Esophagus mucosa (tissue), 1 donor: ENCODE results near the gene RBM5. TPM values are rescaled to one million over a fixed set of nuclear protein-coding genes. Genes with fewer than 3 reads are reported as not detected.

Source experiments
- ATAC-seq: fragments of 200-7000 bp; cut with Tn5 transposase; one replicate; pipeline ENCODE4 v1.9.1; 2020
- total RNA-seq: library from RNA; stranded (reverse); gene quantifications from one replicate; pipeline ENCODE4 v1.2.4, GENCODE V29; 2023
- donor health status: DM: yes; HTN: yes; CAD: no.

The RBM5 gene
- total RNA-seq, 1 donor from 2014 or later = 59.5 TPM

DNA sequence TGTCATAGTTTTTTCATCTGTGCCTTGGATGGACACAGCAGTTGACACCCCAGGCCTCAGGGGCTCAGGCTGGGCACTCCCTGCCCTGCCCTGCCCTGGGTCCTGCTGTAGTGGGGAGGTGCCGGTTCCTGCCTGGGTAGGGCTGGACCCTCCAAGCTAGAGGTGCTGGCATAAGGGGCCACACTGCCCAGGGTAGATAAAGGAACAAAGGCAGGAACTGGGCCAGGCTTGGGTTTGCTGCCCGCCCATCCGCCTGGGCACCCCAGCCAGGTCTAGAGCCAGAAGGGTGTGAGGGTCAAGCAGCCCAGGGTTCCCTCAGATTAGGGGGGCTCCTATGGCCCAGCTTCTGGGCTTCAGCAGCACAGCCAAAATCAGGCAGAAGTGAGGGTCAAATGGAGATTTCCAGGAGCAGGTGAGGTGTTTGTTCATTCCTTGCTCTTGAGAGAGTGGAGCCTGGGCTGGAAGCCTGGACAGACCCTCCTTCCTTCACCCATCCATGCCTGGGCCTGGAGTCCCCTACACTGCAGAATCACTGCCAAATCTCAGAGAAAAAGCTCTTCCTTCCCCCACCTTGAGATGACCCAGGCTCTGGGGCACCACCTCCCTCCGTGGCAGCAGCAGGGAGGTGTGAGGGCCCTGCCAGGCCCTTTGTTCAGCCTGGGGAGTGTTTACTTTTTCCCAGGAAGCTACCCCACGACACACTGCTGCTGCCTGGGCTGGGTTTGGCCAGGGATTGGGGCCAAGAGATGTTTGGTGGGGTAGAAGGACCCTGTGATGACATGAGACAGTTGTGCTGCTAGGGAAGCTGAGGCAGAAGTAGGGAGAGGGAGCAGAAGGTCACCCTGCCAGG, 73.5 kb downstream of the RBM5 start:
- no peak for ATAC-seq

DNA sequence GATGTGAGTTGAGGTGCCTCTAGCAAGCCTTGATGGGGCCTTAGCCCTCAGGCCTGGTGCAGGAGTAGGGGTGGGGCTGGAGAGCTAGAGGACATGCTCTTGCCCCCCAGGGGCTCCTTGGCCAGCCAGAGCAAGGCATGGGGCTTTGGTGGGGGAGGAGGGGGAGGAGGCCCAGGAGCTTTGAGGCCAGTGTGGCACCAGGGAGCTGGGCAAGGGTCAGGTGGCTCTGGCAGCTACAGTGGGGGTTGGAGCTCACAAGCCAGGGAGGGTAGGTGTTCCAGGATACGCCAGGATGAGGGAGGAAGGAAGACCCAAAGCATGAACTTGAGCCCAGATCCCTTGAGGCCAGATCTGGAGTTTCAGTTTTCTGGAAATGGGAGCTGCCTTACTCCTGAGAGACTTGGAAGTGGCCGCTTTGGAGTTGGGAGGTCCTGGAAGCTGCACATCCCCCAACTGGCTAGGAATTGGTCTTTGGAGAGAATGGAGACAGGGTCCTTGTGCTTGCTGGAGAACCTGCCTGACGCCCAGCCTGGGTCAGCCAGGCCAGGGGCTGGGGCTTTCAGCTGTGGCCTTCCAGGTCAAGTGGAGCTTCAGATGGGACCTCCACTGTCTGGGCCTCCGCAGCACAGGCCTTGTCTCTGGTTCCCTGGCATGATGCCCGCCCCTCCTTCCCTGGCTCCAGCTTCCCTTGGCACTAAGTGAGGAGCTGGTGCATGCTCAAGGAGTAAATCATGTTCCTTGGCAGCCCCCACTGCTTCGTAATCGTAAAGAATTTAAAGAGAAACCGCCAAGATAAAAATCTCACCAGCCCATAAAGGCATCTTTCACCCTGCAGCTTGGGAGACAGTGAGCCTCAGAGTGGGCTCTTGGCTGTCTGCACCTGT, 75.1 kb downstream of the RBM5 start:
- ATAC-seq = peak; percentile 26

DNA sequence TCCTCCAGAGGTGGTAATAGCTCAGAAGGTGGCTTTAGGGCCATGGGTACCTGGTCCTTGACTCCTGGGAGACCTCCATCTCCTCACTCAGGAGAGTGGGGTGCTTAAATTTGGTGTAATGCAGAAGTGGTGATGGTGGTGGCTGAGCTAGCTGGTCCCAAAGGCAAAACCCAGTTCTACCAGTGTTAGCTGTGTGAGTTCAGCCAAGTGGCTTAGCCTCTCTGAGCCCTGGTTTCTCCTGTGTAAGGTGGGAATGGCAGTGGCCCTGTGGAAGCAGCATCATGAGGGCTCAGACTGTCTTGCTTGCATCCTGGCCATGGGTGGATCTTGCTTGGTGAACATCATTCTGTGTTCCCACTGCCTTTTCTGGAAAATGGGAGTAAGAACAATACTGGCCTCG, 75.8 kb downstream of the RBM5 start:
- ATAC-seq = no peak

GRCh38 chr3:50164984-50165909, 76.5 kb downstream of the RBM5 start:
- no peak for ATAC-seq

DNA sequence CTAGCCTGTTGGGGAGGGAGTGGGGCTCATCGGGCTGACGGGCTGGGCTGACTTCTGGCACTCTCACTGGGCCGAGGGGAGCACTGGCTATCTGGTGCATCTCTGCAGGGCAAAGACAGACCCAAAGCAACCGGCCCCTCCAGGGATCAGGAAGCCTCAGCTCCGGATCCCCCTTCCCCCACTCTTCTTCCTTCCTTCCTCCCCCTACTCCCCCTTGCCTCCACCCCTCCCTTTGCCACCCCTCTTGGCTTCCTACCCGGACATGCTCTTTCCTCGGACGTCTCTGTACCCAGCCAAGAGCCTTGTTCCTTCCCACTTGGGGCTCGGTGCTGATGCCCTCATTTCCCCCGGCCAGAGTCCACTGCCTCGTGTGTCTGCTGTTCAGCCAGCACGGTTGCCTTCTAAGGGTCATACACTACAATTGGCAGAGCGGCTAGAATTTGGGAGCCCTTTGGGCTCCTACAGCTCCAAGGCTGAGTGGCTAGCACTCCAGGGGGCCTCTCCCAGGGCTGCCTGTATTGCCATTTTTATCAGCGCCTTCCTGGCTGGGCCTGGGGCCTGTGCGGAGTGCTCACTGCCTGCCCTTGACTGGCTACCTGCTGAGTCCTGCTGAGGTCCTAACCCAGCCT, 77.3 kb downstream of the RBM5 start:
- ATAC-seq = no peak

DNA sequence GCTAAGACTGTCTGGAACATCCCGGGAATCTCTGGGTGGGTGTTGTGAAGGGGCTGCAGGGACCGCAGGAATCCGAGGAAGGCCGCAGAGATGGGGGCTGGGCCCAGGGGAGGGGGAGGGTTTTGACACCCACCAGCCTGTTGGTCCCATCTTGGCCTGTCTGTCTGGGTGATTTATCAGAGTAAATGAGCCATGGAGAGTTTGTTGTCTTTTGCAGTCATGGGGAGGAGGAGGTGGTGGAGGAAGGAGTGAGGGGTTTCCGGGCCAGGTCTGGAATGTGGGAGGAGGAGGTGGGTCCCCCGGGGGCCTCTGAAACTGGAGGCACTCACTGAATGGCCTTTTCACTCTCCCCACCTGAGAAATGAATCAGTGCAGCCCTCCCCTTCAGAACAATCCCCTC, 77.9 kb downstream of the RBM5 start:
- no peak for ATAC-seq

- ATAC-seq = peak; percentile 73
Measured at GRCh38 chr3:50167069-50167840, 78.5 kb downstream of the RBM5 start.

DNA sequence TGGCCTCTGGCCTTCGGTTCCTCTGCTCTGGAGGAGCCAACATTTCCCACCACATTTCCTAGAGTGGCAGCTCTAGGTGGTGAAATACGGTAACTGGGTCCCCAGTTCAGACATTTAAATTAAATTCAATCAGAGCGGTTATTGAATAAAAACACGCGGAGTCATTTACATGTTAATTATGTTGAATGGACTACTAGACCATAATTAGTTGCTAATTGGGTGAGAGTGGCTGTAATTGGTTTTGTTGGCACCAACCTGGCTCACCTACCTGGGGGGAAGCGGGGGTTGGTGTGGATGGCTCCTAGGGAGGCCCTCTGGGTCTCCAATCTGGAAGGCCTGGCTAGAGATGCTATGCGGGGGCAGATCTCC, 79.1 kb downstream of the RBM5 start:
- ATAC-seq = no peak

DNA sequence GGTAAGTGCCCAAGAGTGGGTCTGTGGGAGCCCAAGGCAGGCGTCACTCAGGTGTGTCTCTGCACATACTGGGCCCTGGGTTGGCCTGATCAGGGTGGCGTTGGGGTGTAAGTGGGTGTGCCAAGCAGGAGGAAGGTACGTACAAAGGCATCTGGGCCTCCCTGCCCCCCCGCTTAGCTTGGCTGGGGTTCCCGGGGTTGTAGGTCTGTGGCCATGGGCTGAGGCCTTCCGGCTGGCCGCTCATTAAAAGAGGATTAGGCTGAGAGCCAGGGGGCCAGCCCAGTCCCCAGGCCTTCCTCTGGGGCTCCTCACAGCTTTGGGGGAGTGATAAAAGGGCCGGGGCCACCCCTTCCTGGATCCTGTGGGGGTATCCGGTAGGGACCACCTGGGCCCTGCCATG, 79.7 kb downstream of the RBM5 start:
- ATAC-seq = no peak

Other genes starting within 250 kb of the RBM5 start
- 5.5 TPM for gene TRAIP, start 232.4 kb upstream of the RBM5 start, total RNA-seq
- not detected for gene CAMKV, start 219.0 kb upstream of the RBM5 start, total RNA-seq
- 14.1 TPM for gene MST1R, start 185.0 kb upstream of the RBM5 start, total RNA-seq
- 8.5 TPM for gene MON1A, start 159.1 kb upstream of the RBM5 start, total RNA-seq
- gene RBM6, start 148.8 kb upstream of the RBM5 start, total RNA-seq = 32.0 TPM
- 72.7 TPM for gene SEMA3F, start 66.4 kb downstream of the RBM5 start, total RNA-seq
- 0.08 TPM for gene GNAT1, start 102.7 kb downstream of the RBM5 start, total RNA-seq
- 0.60 TPM for gene SLC38A3, start 116.4 kb downstream of the RBM5 start, total RNA-seq
- 92.0 TPM for gene GNAI2, start 147.3 kb downstream of the RBM5 start, total RNA-seq
- gene SEMA3B, start 180.2 kb downstream of the RBM5 start, total RNA-seq = 2.4 TPM
- gene LSMEM2, start 190.2 kb downstream of the RBM5 start, total RNA-seq = not detected
- 65.8 TPM for gene IFRD2, start 203.5 kb downstream of the RBM5 start, total RNA-seq
- gene HYAL3, start 210.5 kb downstream of the RBM5 start, total RNA-seq = 4.8 TPM
- 7.6 TPM for gene NAA80, start 210.5 kb downstream of the RBM5 start, total RNA-seq
- 4.1 TPM for gene HYAL1, start 214.7 kb downstream of the RBM5 start, total RNA-seq
- gene HYAL2, start 233.8 kb downstream of the RBM5 start, total RNA-seq = 30.7 TPM
- gene TUSC2, start 239.3 kb downstream of the RBM5 start, total RNA-seq = 12.2 TPM